Activated CD8-positive, alpha-beta memory T cell treated with anti-CD3 and anti-CD28 coated beads, Interleukin-2, amount 10 ng/mL, durations not matched to agents 7 days and 5 days (primary cell): ENCODE data around the gene HMSD. TPM values are rescaled to one million over a fixed set of nuclear protein-coding genes. Genes with fewer than 3 reads are reported as not detected.

Experiments
- ATAC-seq: fragments of 150-1000 bp; cut with Tn5 transposase; one replicate; pipeline ENCODE4 v1.10.0; 2021; ENCODE audit warnings: moderate library complexity
- CTCF ChIA-PET: fragments of 350-600 bp; sonication (Branson Sonifier 250); formaldehyde crosslinking; loops from one replicate; lab custom pipeline; 2021; ENCODE audit warnings: antibody characterized with exemption; lab: Charles Lee
- DNase-seq: peaks from one replicate; pipeline ENCODE4 v3.0.0-alpha.2; 2020
- H3K27ac Mint-ChIP-seq: one replicate; pipeline ENCODE4 v1.8.0; 2021; ENCODE audit warnings: mild to moderate bottlenecking, mixed read lengths
- H3K27me3 Mint-ChIP-seq: one replicate; pipeline ENCODE4 v1.8.0; 2021; ENCODE audit warnings: mixed read lengths
- H3K36me3 Mint-ChIP-seq: one replicate; pipeline ENCODE4 v1.8.0; 2021; ENCODE audit warnings: mild to moderate bottlenecking, mixed read lengths
- H3K4me1 Mint-ChIP-seq: one replicate; pipeline ENCODE4 v1.8.0; 2021; ENCODE audit warnings: mixed read lengths
- H3K4me3 Mint-ChIP-seq: one replicate; pipeline ENCODE4 v1.8.0; 2021; ENCODE audit warnings: mild to moderate bottlenecking, moderate library complexity, mixed read lengths
- H3K9me3 Mint-ChIP-seq: one replicate; pipeline ENCODE4 v1.8.0; 2022; ENCODE audit warnings: low read depth, mixed read lengths
- total RNA-seq, 2 experiments: library from RNA; stranded (reverse); gene quantifications; one replicate each; pipeline ENCODE4 v1.2.3, GENCODE V29; 2021

HMSD gene
- total RNA-seq, 2 experiments from 2014 or later = 1.6 to 5.5 TPM

GRCh38 chr18:63980896-63981460 lies 31.9 kb downstream of the HMSD start:
- H3K36me3 Mint-ChIP-seq = no peaks in the 10 kb centered on the region
- peaks cover 21% of the 10 kb centered on the region for H3K4me1 Mint-ChIP-seq
- no peak for ATAC-seq
- no peak overlapping the region for H3K4me3 Mint-ChIP-seq
- H3K9me3 Mint-ChIP-seq = no peaks in the 10 kb centered on the region
- CTCF ChIA-PET = no interaction called here
- H3K27ac Mint-ChIP-seq = no peak overlapping the region
- no peaks in the 10 kb centered on the region for H3K27me3 Mint-ChIP-seq
- DNase-seq = no peak

- peaks cover 21% of the 10 kb centered on the region for H3K4me1 Mint-ChIP-seq
- H3K4me3 Mint-ChIP-seq = no peak overlapping the region
- H3K27me3 Mint-ChIP-seq = no peaks in the 10 kb centered on the region
- H3K36me3 Mint-ChIP-seq = no peaks in the 10 kb centered on the region
- no peak for DNase-seq
- CTCF ChIA-PET = no interaction called here
- H3K9me3 Mint-ChIP-seq = no peaks in the 10 kb centered on the region
- no peak overlapping the region for H3K27ac Mint-ChIP-seq
- ATAC-seq = no peak
Measured at GRCh38 chr18:63981719-63982118, 32.6 kb downstream of the HMSD start.

GRCh38 chr18:63982361-63982760 lies 33.3 kb downstream of the HMSD start:
- ATAC-seq = no peak
- CTCF ChIA-PET = no interaction called here
- no peak overlapping the region for H3K27ac Mint-ChIP-seq
- DNase-seq = no peak
- peaks cover 1% of the 10 kb centered on the region for H3K36me3 Mint-ChIP-seq
- no peaks in the 10 kb centered on the region for H3K27me3 Mint-ChIP-seq
- H3K9me3 Mint-ChIP-seq = no peaks in the 10 kb centered on the region
- no peak overlapping the region for H3K4me3 Mint-ChIP-seq
- H3K4me1 Mint-ChIP-seq = peaks cover 21% of the 10 kb centered on the region

- no peak overlapping the region for H3K4me3 Mint-ChIP-seq
- H3K4me1 Mint-ChIP-seq = no peaks in the 10 kb centered on the region
- H3K9me3 Mint-ChIP-seq = no peaks in the 10 kb centered on the region
- peaks cover 1% of the 10 kb centered on the region for H3K36me3 Mint-ChIP-seq
- H3K27me3 Mint-ChIP-seq = no peaks in the 10 kb centered on the region
- DNase-seq = no peak
- ATAC-seq = no peak
- CTCF ChIA-PET = no interaction called here
- no peak overlapping the region for H3K27ac Mint-ChIP-seq
Measured at GRCh38 chr18:63986885-63987284, 37.8 kb downstream of the HMSD start.

- H3K36me3 Mint-ChIP-seq = peaks cover 1% of the 10 kb centered on the region
- H3K27ac Mint-ChIP-seq = no peak overlapping the region
- no peak for ATAC-seq
- peaks cover 1% of the 10 kb centered on the region for H3K4me1 Mint-ChIP-seq
- no peaks in the 10 kb centered on the region for H3K27me3 Mint-ChIP-seq
- H3K4me3 Mint-ChIP-seq = no peak overlapping the region
- no peaks in the 10 kb centered on the region for H3K9me3 Mint-ChIP-seq
- no peak for DNase-seq
- CTCF ChIA-PET = no interaction called here
Measured at GRCh38 chr18:63987743-63988142, 38.6 kb downstream of the HMSD start.

GRCh38 chr18:63992751-63993150 lies 43.6 kb downstream of the HMSD start:
- DNase-seq (no peak), ATAC-seq (no peak)
- peaks cover 5% of the 10 kb centered on the region for H3K9me3 Mint-ChIP-seq
- no peak overlapping the region for H3K4me3 Mint-ChIP-seq
- peaks cover 2% of the 10 kb centered on the region for H3K36me3 Mint-ChIP-seq
- peaks cover 1% of the 10 kb centered on the region for H3K4me1 Mint-ChIP-seq
- no peaks in the 10 kb centered on the region for H3K27me3 Mint-ChIP-seq
- H3K27ac Mint-ChIP-seq = no peak overlapping the region
- CTCF ChIA-PET = interaction anchor here (1.9 kb wide), 1 partner anchor 13 kb away, joined by 6 read pairs; no protein-coding TSS in a partner anchor

GRCh38 chr18:63994783-63995399 lies 45.8 kb downstream of the HMSD start:
- ATAC-seq (no peak), DNase-seq (peak; percentile 44)
- Mint-ChIP-seq H3K27ac (no peak overlapping the region), H3K27me3 (no peaks in the 10 kb centered on the region), H3K36me3 (peaks cover 2% of the 10 kb centered on the region), H3K9me3 (peaks cover 5% of the 10 kb centered on the region), H3K4me3 (no peak overlapping the region), H3K4me1 (peaks cover 1% of the 10 kb centered on the region)
- CTCF ChIA-PET = interaction anchor here (0.9 to 2.7 kb wide), 7 partner anchors 10 to 58 kb away, joined by 3 to 12 read pairs (median 7); no protein-coding TSS in a partner anchor

- H3K4me3 Mint-ChIP-seq = no peak overlapping the region
- CTCF ChIA-PET = interaction anchor here (2.7 kb wide), 1 partner anchor 21 kb away, joined by 7 read pairs; no protein-coding TSS in a partner anchor
- H3K4me1 Mint-ChIP-seq = peaks cover 1% of the 10 kb centered on the region
- DNase-seq (no peak), ATAC-seq (no peak)
- H3K27ac Mint-ChIP-seq = no peak overlapping the region
- H3K36me3 Mint-ChIP-seq = peaks cover 2% of the 10 kb centered on the region
- peaks cover 5% of the 10 kb centered on the region for H3K9me3 Mint-ChIP-seq
- H3K27me3 Mint-ChIP-seq = peaks cover 8% of the 10 kb centered on the region
Measured at GRCh38 chr18:63997041-63997440, 47.9 kb downstream of the HMSD start.

- Mint-ChIP-seq H3K4me3 (no peak overlapping the region), H3K9me3 (peaks cover 5% of the 10 kb centered on the region), H3K27ac (no peak overlapping the region), H3K27me3 (peaks cover 8% of the 10 kb centered on the region), H3K36me3 (peaks cover 2% of the 10 kb centered on the region), H3K4me1 (no peaks in the 10 kb centered on the region)
- ATAC-seq (no peak), DNase-seq (no peak)
- CTCF ChIA-PET = no interaction called here
Measured at GRCh38 chr18:63997606-63998005, 48.5 kb downstream of the HMSD start.

GRCh38 chr18:63999871-64000270 lies 50.8 kb downstream of the HMSD start:
- CTCF ChIA-PET = no interaction called here
- H3K36me3 Mint-ChIP-seq = no peaks in the 10 kb centered on the region
- H3K4me1 Mint-ChIP-seq = no peaks in the 10 kb centered on the region
- peaks cover 13% of the 10 kb centered on the region for H3K27me3 Mint-ChIP-seq
- ATAC-seq (no peak), DNase-seq (no peak)
- H3K4me3 Mint-ChIP-seq = no peak overlapping the region
- peaks cover 5% of the 10 kb centered on the region for H3K9me3 Mint-ChIP-seq
- H3K27ac Mint-ChIP-seq = no peak overlapping the region

- H3K36me3 Mint-ChIP-seq = no peaks in the 10 kb centered on the region
- peaks cover 13% of the 10 kb centered on the region for H3K27me3 Mint-ChIP-seq
- no peak overlapping the region for H3K4me3 Mint-ChIP-seq
- DNase-seq (no peak), ATAC-seq (no peak)
- CTCF ChIA-PET = no interaction called here
- no peak overlapping the region for H3K27ac Mint-ChIP-seq
- H3K9me3 Mint-ChIP-seq = no peaks in the 10 kb centered on the region
- H3K4me1 Mint-ChIP-seq = no peaks in the 10 kb centered on the region
Measured at GRCh38 chr18:64002581-64002980, 53.5 kb downstream of the HMSD start.

GRCh38 chr18:64009305-64009704 lies 60.2 kb downstream of the HMSD start:
- no peaks in the 10 kb centered on the region for H3K4me1 Mint-ChIP-seq
- H3K27ac Mint-ChIP-seq = no peak overlapping the region
- no peaks in the 10 kb centered on the region for H3K9me3 Mint-ChIP-seq
- H3K36me3 Mint-ChIP-seq = no peaks in the 10 kb centered on the region
- CTCF ChIA-PET = interaction anchor here (1.6 kb wide), 1 partner anchor 15 kb away, joined by 7 read pairs; no protein-coding TSS in a partner anchor
- H3K4me3 Mint-ChIP-seq = no peak overlapping the region
- H3K27me3 Mint-ChIP-seq = peaks cover 6% of the 10 kb centered on the region
- ATAC-seq (no peak), DNase-seq (no peak)
